ENCODE results near the gene PITPNC1.

DNA sequence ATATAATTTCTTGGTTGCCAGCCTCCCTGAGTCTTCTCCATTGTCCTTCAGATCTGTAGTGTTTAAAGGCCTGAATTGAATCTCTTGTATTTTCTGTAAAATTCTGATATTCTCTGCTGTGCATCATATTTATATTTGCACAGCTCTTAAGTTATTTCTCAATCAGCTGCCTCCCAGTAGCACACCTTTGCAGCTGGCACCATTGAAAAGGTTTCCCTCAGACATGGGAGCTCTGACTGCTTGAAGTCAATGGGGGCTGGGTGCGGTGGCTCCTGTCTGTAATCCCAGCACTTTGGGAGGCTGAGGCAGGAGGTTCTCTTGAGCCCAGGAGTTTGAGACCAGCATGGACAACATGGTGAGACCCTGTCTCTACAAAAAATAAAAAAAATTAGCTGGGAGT is 40.4 kb downstream of the PITPNC1 start:
- TF ChIP-seq, protein P1, sequence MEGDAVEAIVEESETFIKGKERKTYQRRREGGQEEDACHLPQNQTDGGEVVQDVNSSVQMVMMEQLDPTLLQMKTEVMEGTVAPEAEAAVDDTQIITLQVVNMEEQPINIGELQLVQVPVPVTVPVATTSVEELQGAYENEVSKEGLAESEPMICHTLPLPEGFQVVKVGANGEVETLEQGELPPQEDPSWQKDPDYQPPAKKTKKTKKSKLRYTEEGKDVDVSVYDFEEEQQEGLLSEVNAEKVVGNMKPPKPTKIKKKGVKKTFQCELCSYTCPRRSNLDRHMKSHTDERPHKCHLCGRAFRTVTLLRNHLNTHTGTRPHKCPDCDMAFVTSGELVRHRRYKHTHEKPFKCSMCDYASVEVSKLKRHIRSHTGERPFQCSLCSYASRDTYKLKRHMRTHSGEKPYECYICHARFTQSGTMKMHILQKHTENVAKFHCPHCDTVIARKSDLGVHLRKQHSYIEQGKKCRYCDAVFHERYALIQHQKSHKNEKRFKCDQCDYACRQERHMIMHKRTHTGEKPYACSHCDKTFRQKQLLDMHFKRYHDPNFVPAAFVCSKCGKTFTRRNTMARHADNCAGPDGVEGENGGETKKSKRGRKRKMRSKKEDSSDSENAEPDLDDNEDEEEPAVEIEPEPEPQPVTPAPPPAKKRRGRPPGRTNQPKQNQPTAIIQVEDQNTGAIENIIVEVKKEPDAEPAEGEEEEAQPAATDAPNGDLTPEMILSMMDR (IDR thresholded peaks at IDR 0.05): no peak
- no peak for TF ChIP-seq POLR2A (IDR thresholded peaks at IDR 0.05)
